Osteocyte (in vitro differentiated cells): Measurements from ENCODE around the gene FAP. TPM values are rescaled to one million over a fixed set of nuclear protein-coding genes. Genes with fewer than 3 reads are reported as not detected.

Experiments used
- DNase-seq: peaks from one replicate; pipeline ENCODE4 v3.0.0; 2021; ENCODE audit warnings: mixed read lengths; ENCODE audit not compliant: unreplicated experiment; ENCODE audit errors: extremely low spot score
- H3K27ac Mint-ChIP-seq: one replicate; pipeline ENCODE4 v1.8.0; 2021; ENCODE audit warnings: mild to moderate bottlenecking, mixed read lengths; ENCODE audit not compliant: unreplicated experiment
- H3K27me3 Mint-ChIP-seq: one replicate; pipeline ENCODE4 v1.8.0; 2021; ENCODE audit warnings: mixed read lengths; ENCODE audit not compliant: unreplicated experiment
- H3K36me3 Mint-ChIP-seq: one replicate; pipeline ENCODE4 v1.8.0; 2021; ENCODE audit warnings: mixed read lengths; ENCODE audit not compliant: unreplicated experiment
- H3K4me1 Mint-ChIP-seq: one replicate; pipeline ENCODE4 v1.8.0; 2021; ENCODE audit warnings: mixed read lengths; ENCODE audit not compliant: unreplicated experiment
- H3K4me3 Mint-ChIP-seq: one replicate; pipeline ENCODE4 v1.8.0; 2021; ENCODE audit warnings: mild to moderate bottlenecking, moderate library complexity, mixed read lengths; ENCODE audit not compliant: unreplicated experiment
- H3K9me3 Mint-ChIP-seq: one replicate; pipeline ENCODE4 v1.8.0; 2021; ENCODE audit warnings: mixed read lengths; ENCODE audit not compliant: unreplicated experiment
- CTCF ChIP-seq: fragments of 200-600 bp; sonication (generic); IDR thresholded peaks from 2 replicates; pipeline ENCODE4 v1.5.0; 2021; ENCODE audit warnings: antibody characterized with exemption, mild to moderate bottlenecking, moderate library complexity
- total RNA-seq: library from RNA; stranded (reverse); gene quantifications from 2 replicates; pipeline ENCODE4 v1.2.1, GENCODE V29; 2021

The FAP gene
- total RNA-seq, 1 donor from 2014 or later, result 38.1 TPM

- no peak overlapping the region for H3K27ac Mint-ChIP-seq
- DNase-seq, result no peak
- peaks cover 10% of the 10 kb centered on the region for H3K4me1 Mint-ChIP-seq
- TF ChIP-seq CTCF, result no peak
- H3K4me3 Mint-ChIP-seq, result no peak overlapping the region
- H3K27me3 Mint-ChIP-seq, result no peaks in the 10 kb centered on the region
- H3K9me3 Mint-ChIP-seq, result no peaks in the 10 kb centered on the region
- peaks cover 16% of the 10 kb centered on the region for H3K36me3 Mint-ChIP-seq
These were observed 68.5 kb downstream of the FAP start for GRCh38 chr2:162174746-162175145.

- no peak overlapping the region for H3K4me3 Mint-ChIP-seq
- H3K27ac Mint-ChIP-seq, result no peak overlapping the region
- H3K36me3 Mint-ChIP-seq, result peaks cover 29% of the 10 kb centered on the region
- DNase-seq, result no peak
- peaks cover 10% of the 10 kb centered on the region for H3K4me1 Mint-ChIP-seq
- TF ChIP-seq CTCF, result no peak
- no peaks in the 10 kb centered on the region for H3K9me3 Mint-ChIP-seq
- H3K27me3 Mint-ChIP-seq, result no peaks in the 10 kb centered on the region
These were observed 70.4 kb downstream of the FAP start for GRCh38 chr2:162172802-162173370.

GRCh38 chr2:162166745-162167144 lies 76.5 kb downstream of the FAP start:
- no peaks in the 10 kb centered on the region for H3K9me3 Mint-ChIP-seq
- no peak for TF ChIP-seq CTCF

GRCh38 chr2:162166174-162166573 lies 77.1 kb downstream of the FAP start:
- no peaks in the 10 kb centered on the region for H3K9me3 Mint-ChIP-seq
- peaks cover 22% of the 10 kb centered on the region for H3K36me3 Mint-ChIP-seq
- H3K4me3 Mint-ChIP-seq, result no peak overlapping the region
- DNase-seq, result no peak
- no peak overlapping the region for H3K27ac Mint-ChIP-seq
- no peaks in the 10 kb centered on the region for H3K27me3 Mint-ChIP-seq
- no peaks in the 10 kb centered on the region for H3K4me1 Mint-ChIP-seq
- TF ChIP-seq CTCF, result no peak

More at GRCh38 chr2:162166745-162167144, 76.5 kb downstream of the FAP start:
- no peak for DNase-seq
- Mint-ChIP-seq H3K36me3 (peaks cover 22% of the 10 kb centered on the region), H3K4me3 (no peak overlapping the region), H3K27me3 (no peaks in the 10 kb centered on the region), H3K27ac (no peak overlapping the region), H3K4me1 (no peaks in the 10 kb centered on the region)

- H3K4me3 Mint-ChIP-seq, result no peak overlapping the region
- H3K27me3 Mint-ChIP-seq, result no peaks in the 10 kb centered on the region
- H3K36me3 Mint-ChIP-seq, result peaks cover 16% of the 10 kb centered on the region
- H3K9me3 Mint-ChIP-seq, result no peaks in the 10 kb centered on the region
- no peak for DNase-seq
- no peak for TF ChIP-seq CTCF
- H3K27ac Mint-ChIP-seq, result no peak overlapping the region
- no peaks in the 10 kb centered on the region for H3K4me1 Mint-ChIP-seq
These were observed 78.4 kb downstream of the FAP start for GRCh38 chr2:162164802-162165201.
